GM10266 (cell line): ENCODE results near the gene GRAMD1C.

ENCODE experiments used
- DNase-seq: peaks from one replicate; pipeline ENCODE4 v3.0.0; 2012; ENCODE audit errors: extremely low spot score
- TF ChIP-seq, protein P1 (sequence below): IDR thresholded peaks from 2 replicates; pipeline ENCODE4 v1.5.1; 2012; ENCODE audit warnings: mild to moderate bottlenecking, low read depth; ENCODE audit not compliant: control insufficient read depth, insufficient read depth; ENCODE audit errors: missing control alignments

GRAMD1C gene

DNA sequence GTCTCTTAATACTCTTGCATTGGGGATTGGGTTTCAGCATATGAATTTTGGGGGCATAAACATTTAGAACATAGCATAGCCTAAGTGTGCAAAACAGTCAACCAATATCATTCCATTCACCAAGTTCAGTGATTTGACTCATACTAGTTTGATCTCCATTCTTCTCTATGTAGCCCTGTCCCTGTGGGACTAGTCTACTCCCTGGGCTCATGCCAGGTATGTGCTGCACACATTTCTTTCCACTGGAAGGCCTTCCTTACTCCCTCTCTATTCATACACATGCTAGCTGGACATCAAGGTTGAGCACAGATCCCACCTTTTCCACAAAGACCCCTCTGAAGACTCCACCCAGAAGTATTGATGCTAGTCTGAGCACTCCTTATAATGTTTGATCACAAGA, 114.3 kb downstream of the GRAMD1C start:
- TF ChIP-seq, protein P1, sequence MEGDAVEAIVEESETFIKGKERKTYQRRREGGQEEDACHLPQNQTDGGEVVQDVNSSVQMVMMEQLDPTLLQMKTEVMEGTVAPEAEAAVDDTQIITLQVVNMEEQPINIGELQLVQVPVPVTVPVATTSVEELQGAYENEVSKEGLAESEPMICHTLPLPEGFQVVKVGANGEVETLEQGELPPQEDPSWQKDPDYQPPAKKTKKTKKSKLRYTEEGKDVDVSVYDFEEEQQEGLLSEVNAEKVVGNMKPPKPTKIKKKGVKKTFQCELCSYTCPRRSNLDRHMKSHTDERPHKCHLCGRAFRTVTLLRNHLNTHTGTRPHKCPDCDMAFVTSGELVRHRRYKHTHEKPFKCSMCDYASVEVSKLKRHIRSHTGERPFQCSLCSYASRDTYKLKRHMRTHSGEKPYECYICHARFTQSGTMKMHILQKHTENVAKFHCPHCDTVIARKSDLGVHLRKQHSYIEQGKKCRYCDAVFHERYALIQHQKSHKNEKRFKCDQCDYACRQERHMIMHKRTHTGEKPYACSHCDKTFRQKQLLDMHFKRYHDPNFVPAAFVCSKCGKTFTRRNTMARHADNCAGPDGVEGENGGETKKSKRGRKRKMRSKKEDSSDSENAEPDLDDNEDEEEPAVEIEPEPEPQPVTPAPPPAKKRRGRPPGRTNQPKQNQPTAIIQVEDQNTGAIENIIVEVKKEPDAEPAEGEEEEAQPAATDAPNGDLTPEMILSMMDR: no peak
- DNase-seq: no peak

DNA sequence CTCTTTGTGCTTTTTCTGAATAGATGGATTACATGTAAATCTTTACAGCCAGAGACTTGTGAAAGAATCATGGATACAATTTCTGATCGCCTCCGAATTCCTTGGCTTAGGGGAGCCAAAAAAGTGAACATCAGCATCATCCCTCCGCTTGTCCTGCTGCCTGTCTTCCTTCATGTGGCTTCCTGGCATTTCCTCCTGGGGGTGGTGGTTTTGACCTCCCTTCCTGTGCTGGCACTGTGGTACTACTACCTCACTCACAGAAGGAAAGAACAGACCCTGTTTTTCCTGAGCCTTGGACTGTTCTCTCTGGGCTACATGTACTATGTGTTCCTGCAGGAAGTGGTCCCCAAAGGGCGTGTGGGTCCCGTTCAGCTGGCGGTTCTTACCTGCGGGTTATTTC, 115.1 kb downstream of the GRAMD1C start:
- TF ChIP-seq, protein P1: no peak

DNA sequence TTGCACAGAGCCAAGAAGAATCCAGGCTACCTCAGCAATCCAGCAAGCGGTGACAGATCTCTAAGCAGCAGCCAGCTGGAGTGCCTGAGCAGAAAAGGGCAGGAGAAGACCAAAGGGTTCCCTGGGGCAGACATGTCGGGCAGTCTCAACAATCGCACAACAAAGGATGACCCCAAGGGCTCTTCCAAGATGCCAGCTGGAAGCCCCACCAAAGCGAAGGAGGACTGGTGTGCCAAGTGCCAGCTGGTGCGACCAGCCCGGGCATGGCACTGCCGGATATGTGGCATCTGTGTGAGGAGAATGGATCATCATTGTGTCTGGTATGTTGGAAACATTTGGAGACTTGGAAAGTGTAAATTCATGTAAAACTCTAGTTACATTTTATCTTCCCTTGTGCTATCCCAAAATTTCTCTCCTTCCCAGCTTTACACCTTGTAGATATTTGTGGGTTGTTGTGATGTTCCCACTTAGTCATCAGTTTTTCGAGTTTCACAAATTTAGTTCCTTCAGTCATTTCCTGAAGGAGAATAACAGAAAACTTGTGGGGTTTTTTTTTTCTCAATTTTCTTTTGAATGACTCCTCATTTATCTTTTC, 115.6 kb downstream of the GRAMD1C start:
- no peak for DNase-seq
- TF ChIP-seq, protein P1: no peak

More for the DNA sequence above, 115.1 kb downstream of the GRAMD1C start:
- no peak for DNase-seq

DNA sequence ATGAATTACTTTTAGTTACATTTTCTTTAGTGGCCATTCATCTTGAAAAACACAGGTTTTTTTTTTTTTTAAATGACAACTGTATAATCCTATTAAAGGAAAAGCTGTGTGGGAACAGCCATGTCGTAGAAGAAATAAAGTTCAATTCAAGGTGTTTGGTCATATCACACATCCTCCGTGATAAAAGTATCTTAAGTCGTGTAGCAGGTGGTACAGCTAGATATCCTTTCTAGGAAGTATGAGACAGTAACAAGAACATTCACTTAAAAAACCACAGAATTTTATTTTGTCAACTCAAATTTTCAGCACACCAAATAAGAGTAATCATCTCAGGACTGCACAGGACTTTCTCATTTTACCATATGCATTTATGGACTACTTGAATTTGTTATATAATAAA, 125.3 kb downstream of the GRAMD1C start:
- no peak for DNase-seq
- TF ChIP-seq, protein P1: no peak

DNA sequence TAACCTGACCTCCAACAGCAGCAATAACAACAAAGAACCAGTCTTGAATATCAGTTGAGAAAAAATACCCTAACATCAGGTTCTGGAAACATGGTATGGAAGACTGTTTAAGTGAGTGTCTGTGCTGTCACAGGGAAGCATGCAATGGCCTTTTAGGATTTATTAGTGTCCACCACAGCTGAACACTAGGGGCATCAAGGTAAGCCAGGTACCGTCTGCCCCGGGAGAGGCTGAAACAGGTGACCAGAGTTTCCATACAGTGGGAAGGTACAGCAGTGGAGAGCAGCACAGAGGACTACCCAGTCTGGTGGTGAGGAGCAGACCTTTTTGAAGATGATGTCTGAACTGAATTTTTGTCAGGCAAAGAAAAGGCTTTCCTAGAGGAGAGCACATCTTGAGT, 127.6 kb downstream of the GRAMD1C start:
- TF ChIP-seq, protein P1: no peak

DNA sequence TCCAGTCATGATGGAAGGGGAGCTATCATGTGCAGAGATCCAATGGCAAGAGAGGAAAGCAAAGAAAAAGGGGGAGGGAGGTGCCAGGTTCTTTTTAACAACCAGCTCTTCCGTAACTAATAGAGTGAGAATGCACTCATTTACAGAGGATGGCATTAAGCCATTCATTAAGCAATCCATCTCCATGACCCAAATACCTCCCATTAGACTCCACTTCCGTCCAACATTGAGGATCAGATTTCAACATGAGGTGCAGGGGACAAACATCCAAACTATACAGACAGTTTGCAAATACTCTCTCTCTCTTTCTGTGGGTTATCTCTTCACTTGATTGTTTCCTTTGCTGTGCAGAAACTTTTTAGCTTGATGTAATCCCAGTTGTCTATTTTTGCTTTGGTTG, 130.4 kb downstream of the GRAMD1C start:
- TF ChIP-seq, protein P1: no peak
- no peak for DNase-seq

More for the DNA sequence above, 127.6 kb downstream of the GRAMD1C start:
- DNase-seq: no peak

DNA sequence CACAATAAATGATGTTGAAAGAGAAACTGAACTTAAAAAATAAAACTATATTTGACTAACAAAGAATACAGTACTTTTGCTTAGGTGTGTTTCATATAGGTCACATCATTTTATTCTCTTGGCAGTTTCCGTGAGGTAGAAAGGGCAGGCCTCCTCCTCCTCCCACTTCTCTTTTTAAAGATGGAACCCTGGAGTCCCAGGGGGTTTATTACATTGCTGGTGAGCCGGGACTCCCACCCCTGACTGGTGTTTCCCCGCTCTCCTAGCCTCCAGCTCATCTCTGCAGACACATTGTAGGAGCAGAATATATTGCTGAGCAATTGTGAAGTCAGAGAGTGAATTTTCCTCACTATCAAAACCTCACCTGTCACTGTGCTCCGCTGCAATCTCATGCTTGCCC, 139.2 kb downstream of the GRAMD1C start:
- TF ChIP-seq, protein P1: no peak
- DNase-seq: no peak
